Hepatocyte (in vitro differentiated cells): ENCODE data around the gene MAN1C1.

ENCODE experiments used
- EZH2 ChIP-seq: fragments of 200-600 bp; sonication (generic); IDR thresholded peaks from 2 replicates; pipeline ENCODE4 v1.6.1; 2016; ENCODE audit warnings: antibody characterized with exemption, mild to moderate bottlenecking, borderline replicate concordance
- EZH2phosphoT487 ChIP-seq: fragments of 200-600 bp; sonication (generic); IDR thresholded peaks from one replicate; pipeline ENCODE4 v1.6.1; 2018; ENCODE audit warnings: antibody characterized with exemption, mild to moderate bottlenecking, low read depth, moderate library complexity; ENCODE audit not compliant: unreplicated experiment, severe bottlenecking
- TF ChIP-seq, protein P1 (sequence below): fragments of 200-600 bp; sonication (generic); IDR thresholded peaks from 2 replicates; pipeline ENCODE4 v1.5.1; 2016; ENCODE audit warnings: antibody characterized with exemption, mild to moderate bottlenecking; ENCODE audit not compliant: poor library complexity

DNA sequence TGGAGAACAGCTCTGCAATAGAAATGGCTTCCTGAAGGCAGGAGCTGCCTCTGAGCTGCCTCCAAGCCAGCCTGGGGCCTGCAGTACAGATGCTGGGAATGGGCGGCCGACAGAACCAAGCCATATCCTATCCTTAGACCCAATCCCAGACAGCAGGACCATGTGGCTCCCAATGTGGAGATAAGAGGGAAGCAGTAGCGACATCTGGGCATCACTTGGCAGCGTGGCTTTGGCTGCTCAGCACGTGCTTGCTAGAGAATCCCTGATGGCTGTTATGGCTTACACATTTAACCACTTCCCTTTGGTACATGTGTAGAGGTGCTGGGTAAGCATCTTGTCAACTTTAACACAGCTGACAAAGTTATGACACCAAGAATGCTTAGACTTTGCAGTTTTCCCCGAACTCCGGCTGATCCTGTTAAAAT is 87.7 kb downstream of the MAN1C1 start:
- TF ChIP-seq, protein P1, sequence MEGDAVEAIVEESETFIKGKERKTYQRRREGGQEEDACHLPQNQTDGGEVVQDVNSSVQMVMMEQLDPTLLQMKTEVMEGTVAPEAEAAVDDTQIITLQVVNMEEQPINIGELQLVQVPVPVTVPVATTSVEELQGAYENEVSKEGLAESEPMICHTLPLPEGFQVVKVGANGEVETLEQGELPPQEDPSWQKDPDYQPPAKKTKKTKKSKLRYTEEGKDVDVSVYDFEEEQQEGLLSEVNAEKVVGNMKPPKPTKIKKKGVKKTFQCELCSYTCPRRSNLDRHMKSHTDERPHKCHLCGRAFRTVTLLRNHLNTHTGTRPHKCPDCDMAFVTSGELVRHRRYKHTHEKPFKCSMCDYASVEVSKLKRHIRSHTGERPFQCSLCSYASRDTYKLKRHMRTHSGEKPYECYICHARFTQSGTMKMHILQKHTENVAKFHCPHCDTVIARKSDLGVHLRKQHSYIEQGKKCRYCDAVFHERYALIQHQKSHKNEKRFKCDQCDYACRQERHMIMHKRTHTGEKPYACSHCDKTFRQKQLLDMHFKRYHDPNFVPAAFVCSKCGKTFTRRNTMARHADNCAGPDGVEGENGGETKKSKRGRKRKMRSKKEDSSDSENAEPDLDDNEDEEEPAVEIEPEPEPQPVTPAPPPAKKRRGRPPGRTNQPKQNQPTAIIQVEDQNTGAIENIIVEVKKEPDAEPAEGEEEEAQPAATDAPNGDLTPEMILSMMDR = no peak
- TF ChIP-seq EZH2 (no peak), EZH2phosphoT487 (no peak)
